Liver (tissue), 9 donors: Measurements from ENCODE around the gene C12orf60. TPM values are rescaled to one million over a fixed set of nuclear protein-coding genes. Genes with fewer than 3 reads are reported as not detected.

Source experiments
- DNase-seq: peaks from one replicate; pipeline ENCODE4 v3.0.0-alpha.2; 2017; ENCODE audit warnings: low spot score
- H3K27ac ChIP-seq, 2 donors: one replicate each; pipeline ENCODE4 v1.7.0; 2013; ENCODE audit warnings: inconsistent platforms in 2 of 2, low read length in 2 of 2, control low read depth in 1 of 2, low read depth in 1 of 2, mild to moderate bottlenecking in 1 of 2
- H3K27me3 ChIP-seq, 4 donors: one replicate each; pipeline versions ENCODE4 v1.6.1 to v1.7.0; 2013; ENCODE audit warnings: low read length in 3 of 4, inconsistent platforms in 1 of 4, mild to moderate bottlenecking in 1 of 4, moderate library complexity in 1 of 4; ENCODE audit not compliant: control insufficient read depth in 4 of 4, insufficient read depth in 4 of 4
- H3K36me3 ChIP-seq, 4 donors: one replicate each; pipeline versions ENCODE4 v1.6.1 to v1.7.0; 2013; ENCODE audit warnings: low read length in 3 of 4, mild to moderate bottlenecking in 3 of 4, low read depth in 1 of 4, moderate library complexity in 1 of 4; ENCODE audit not compliant: control insufficient read depth in 4 of 4, insufficient read depth in 3 of 4
- H3K4me1 ChIP-seq, 4 donors: one replicate each; pipeline versions ENCODE4 v1.6.1 to v1.7.0; 2013; ENCODE audit warnings: low read length in 3 of 4, mild to moderate bottlenecking in 3 of 4, moderate library complexity in 1 of 4; ENCODE audit not compliant: control insufficient read depth in 4 of 4, insufficient read depth in 4 of 4
- H3K4me3 ChIP-seq, 3 donors: one replicate each; pipeline versions ENCODE4 v1.6.1 to v1.7.0; 2013; ENCODE audit warnings: low read length in 3 of 3, control low read depth in 1 of 3, low read depth in 1 of 3, mild to moderate bottlenecking in 1 of 3
- H3K9ac ChIP-seq, 2 donors: one replicate each; pipeline ENCODE4 v1.7.0; 2013; ENCODE audit warnings: low read length in 2 of 2, mild to moderate bottlenecking in 2 of 2, moderate library complexity in 2 of 2, control low read depth in 1 of 2, low read depth in 1 of 2
- H3K9me3 ChIP-seq, 4 donors: one replicate each; pipeline versions ENCODE4 v1.6.1 to v1.7.0; 2013; ENCODE audit warnings: low read length in 3 of 4; ENCODE audit not compliant: control insufficient read depth in 4 of 4
- EGR1 ChIP-seq, 2 donors: IDR thresholded peaks; 2 replicates each; pipeline ENCODE4 v1.6.1; 2016 to 2018; ENCODE audit warnings: antibody characterized with exemption in 2 of 2, low read depth in 2 of 2
- FOXA1 ChIP-seq: IDR thresholded peaks from 2 replicates; pipeline ENCODE4 v1.6.1; 2016; ENCODE audit warnings: antibody characterized with exemption
- FOXA2 ChIP-seq: IDR thresholded peaks from 2 replicates; pipeline ENCODE4 v1.6.1; 2016; ENCODE audit warnings: antibody characterized with exemption
- GABPA ChIP-seq, 2 donors: IDR thresholded peaks in 1 of 2; conservative IDR thresholded peaks in 1 of 2; 2 replicates each; pipeline ENCODE4 v1.6.1; 2016; ENCODE audit warnings: antibody characterized with exemption in 2 of 2, mild to moderate bottlenecking in 1 of 2, moderate library complexity in 1 of 2
- HNF4A ChIP-seq, 2 donors: conservative IDR thresholded peaks; 2 replicates each; pipeline ENCODE4 v1.6.1; 2016; ENCODE audit warnings: antibody characterized with exemption in 2 of 2, mild to moderate bottlenecking in 2 of 2
- NR2F2 ChIP-seq: IDR thresholded peaks from 2 replicates; pipeline ENCODE4 v1.6.1; 2016; ENCODE audit warnings: antibody characterized with exemption
- RAD21 ChIP-seq, 2 donors: IDR thresholded peaks; 2 replicates each; pipeline ENCODE4 v1.6.1; 2016; ENCODE audit warnings: antibody characterized with exemption in 2 of 2, mild to moderate bottlenecking in 2 of 2
- RXRA ChIP-seq, 2 donors: IDR thresholded peaks; 2 replicates each; pipeline ENCODE4 v1.6.1; 2017 to 2018; ENCODE audit warnings: antibody characterized with exemption in 2 of 2, mild to moderate bottlenecking in 1 of 2
- SP1 ChIP-seq: IDR thresholded peaks from 2 replicates; pipeline ENCODE4 v1.6.1; 2018; ENCODE audit warnings: antibody characterized with exemption, mild to moderate bottlenecking
- TAF1 ChIP-seq: conservative IDR thresholded peaks from 2 replicates; pipeline ENCODE4 v1.6.1; 2016; ENCODE audit warnings: antibody characterized with exemption, mild to moderate bottlenecking
- YY1 ChIP-seq: IDR thresholded peaks from 2 replicates; pipeline ENCODE4 v1.6.1; 2016; ENCODE audit warnings: antibody characterized with exemption, mild to moderate bottlenecking
- WGBS: extraction: QIAGEN DNeasy Blood & Tissue Kit; methylation state at CpG from one replicate; pipeline ENCODE4 v1.1.7; 2013; 5-methylcytosine and 5-hydroxymethylcytosine counted together
- polyA plus RNA-seq, 2 donors: library from polyadenylated mRNA; stranded (reverse) in 1 of 2; unstranded in 1 of 2; fragments of 200-250 nt in 1 of 2; fragments of >200 nt in 1 of 2; fragmentation: Nextera tagmentation in 1 of 2; extraction: Ambion mirVana in 1 of 2; gene quantifications; one replicate each; pipeline versions ENCODE4 v1.2.1 to v1.2.3, GENCODE V29; 2013 to 2015
- total RNA-seq, 2 donors: library from RNA; depleted of rRNA; stranded (reverse); fragments of >200 nt; gene quantifications; one replicate each; pipeline ENCODE4 v1.2.3, GENCODE V29; 2014
- TF ChIP-seq, protein P1 (sequence below): IDR thresholded peaks from 2 replicates; pipeline ENCODE4 v1.6.1; 2016; ENCODE audit warnings: antibody characterized with exemption
- TF ChIP-seq, protein P2 (sequence below): fragments of 150-350 bp; IDR thresholded peaks from 2 replicates; pipeline ENCODE4 v1.5.1; 2017; ENCODE audit warnings: improper control_type of control experiment, low read depth, low read length; ENCODE audit not compliant: missing input control
- TF ChIP-seq, protein P3 (sequence below): IDR thresholded peaks from 2 replicates; pipeline ENCODE4 v1.6.1; 2016; ENCODE audit warnings: antibody characterized with exemption
- TF ChIP-seq, protein P4 (sequence below): IDR thresholded peaks from 2 replicates; pipeline ENCODE4 v1.6.1; 2016; ENCODE audit warnings: antibody characterized with exemption
- TF ChIP-seq, protein P5 (sequence below): IDR thresholded peaks from 2 replicates; pipeline ENCODE4 v1.6.1; 2016; ENCODE audit warnings: antibody characterized with exemption, mild to moderate bottlenecking
- donor health status: healthy.
- donor health status: healthy.
- donor health status: healthy.
- donor health status: healthy.
- donor health status: healthy.

The C12orf60 gene
- total and polyA plus RNA-seq, 4 donors = 0.50 to 1.9 (median 1.0) TPM

DNA sequence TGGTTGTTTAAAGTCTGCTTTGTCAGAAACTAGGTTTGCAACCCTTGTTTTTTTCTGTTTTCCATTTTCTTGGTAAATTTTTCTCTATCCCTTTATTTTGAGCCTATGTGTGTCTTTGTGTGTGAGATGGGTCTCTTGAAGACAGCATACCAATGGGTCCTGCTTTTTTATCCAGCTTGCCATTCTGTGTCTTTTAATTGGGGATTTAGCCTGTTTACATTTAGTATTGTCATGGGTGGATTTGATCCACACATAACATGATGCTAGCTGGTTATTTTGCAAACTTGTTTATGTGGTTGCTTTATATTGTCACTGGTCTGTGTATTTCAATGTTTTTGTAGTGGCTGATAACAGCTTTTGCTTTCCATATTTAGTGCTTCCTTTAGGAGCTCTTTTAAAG, 57.0 kb downstream of the C12orf60 start:
- Histone ChIP-seq H3K4me3 (no peak overlapping the region), H3K36me3 (no peaks in the 10 kb centered on the region), H3K27me3 (no peaks in the 10 kb centered on the region), H3K9ac (no peak overlapping the region), H3K4me1 (no peaks in the 10 kb centered on the region), H3K27ac (no peak overlapping the region), H3K9me3 (peaks cover 0 to 4% (median under 1%) of the 10 kb centered on the region in 4 donors)
- DNase-seq = no peak
- TF ChIP-seq RAD21 (IDR thresholded peaks at IDR 0.05) (no peak), FOXA1 (no peak), RXRA (IDR thresholded peaks at IDR 0.05) (no peak), FOXA2 (no peak), TAF1 (no peak), GABPA (IDR thresholded peaks at IDR 0.05 in 1 of 2, conservative IDR thresholded peaks at IDR 0.05 in 1 of 2) (no peak), NR2F2 (no peak), EGR1 (IDR thresholded peaks at IDR 0.05; ENCODE audit: low read depth in 2 of 2) (no peak), SP1 (no peak), YY1 (no peak), HNF4A (conservative IDR thresholded peaks at IDR 0.05) (no peak)
- TF ChIP-seq, protein P1, sequence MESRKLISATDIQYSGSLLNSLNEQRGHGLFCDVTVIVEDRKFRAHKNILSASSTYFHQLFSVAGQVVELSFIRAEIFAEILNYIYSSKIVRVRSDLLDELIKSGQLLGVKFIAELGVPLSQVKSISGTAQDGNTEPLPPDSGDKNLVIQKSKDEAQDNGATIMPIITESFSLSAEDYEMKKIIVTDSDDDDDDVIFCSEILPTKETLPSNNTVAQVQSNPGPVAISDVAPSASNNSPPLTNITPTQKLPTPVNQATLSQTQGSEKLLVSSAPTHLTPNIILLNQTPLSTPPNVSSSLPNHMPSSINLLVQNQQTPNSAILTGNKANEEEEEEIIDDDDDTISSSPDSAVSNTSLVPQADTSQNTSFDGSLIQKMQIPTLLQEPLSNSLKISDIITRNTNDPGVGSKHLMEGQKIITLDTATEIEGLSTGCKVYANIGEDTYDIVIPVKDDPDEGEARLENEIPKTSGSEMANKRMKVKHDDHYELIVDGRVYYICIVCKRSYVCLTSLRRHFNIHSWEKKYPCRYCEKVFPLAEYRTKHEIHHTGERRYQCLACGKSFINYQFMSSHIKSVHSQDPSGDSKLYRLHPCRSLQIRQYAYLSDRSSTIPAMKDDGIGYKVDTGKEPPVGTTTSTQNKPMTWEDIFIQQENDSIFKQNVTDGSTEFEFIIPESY = no peak
- TF ChIP-seq, protein P2, sequence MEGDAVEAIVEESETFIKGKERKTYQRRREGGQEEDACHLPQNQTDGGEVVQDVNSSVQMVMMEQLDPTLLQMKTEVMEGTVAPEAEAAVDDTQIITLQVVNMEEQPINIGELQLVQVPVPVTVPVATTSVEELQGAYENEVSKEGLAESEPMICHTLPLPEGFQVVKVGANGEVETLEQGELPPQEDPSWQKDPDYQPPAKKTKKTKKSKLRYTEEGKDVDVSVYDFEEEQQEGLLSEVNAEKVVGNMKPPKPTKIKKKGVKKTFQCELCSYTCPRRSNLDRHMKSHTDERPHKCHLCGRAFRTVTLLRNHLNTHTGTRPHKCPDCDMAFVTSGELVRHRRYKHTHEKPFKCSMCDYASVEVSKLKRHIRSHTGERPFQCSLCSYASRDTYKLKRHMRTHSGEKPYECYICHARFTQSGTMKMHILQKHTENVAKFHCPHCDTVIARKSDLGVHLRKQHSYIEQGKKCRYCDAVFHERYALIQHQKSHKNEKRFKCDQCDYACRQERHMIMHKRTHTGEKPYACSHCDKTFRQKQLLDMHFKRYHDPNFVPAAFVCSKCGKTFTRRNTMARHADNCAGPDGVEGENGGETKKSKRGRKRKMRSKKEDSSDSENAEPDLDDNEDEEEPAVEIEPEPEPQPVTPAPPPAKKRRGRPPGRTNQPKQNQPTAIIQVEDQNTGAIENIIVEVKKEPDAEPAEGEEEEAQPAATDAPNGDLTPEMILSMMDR = no peak
- TF ChIP-seq, protein P3, sequence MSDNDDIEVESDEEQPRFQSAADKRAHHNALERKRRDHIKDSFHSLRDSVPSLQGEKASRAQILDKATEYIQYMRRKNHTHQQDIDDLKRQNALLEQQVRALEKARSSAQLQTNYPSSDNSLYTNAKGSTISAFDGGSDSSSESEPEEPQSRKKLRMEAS = no peak
- TF ChIP-seq, protein P4, sequence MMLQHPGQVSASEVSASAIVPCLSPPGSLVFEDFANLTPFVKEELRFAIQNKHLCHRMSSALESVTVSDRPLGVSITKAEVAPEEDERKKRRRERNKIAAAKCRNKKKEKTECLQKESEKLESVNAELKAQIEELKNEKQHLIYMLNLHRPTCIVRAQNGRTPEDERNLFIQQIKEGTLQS = no peak
- TF ChIP-seq, protein P5, sequence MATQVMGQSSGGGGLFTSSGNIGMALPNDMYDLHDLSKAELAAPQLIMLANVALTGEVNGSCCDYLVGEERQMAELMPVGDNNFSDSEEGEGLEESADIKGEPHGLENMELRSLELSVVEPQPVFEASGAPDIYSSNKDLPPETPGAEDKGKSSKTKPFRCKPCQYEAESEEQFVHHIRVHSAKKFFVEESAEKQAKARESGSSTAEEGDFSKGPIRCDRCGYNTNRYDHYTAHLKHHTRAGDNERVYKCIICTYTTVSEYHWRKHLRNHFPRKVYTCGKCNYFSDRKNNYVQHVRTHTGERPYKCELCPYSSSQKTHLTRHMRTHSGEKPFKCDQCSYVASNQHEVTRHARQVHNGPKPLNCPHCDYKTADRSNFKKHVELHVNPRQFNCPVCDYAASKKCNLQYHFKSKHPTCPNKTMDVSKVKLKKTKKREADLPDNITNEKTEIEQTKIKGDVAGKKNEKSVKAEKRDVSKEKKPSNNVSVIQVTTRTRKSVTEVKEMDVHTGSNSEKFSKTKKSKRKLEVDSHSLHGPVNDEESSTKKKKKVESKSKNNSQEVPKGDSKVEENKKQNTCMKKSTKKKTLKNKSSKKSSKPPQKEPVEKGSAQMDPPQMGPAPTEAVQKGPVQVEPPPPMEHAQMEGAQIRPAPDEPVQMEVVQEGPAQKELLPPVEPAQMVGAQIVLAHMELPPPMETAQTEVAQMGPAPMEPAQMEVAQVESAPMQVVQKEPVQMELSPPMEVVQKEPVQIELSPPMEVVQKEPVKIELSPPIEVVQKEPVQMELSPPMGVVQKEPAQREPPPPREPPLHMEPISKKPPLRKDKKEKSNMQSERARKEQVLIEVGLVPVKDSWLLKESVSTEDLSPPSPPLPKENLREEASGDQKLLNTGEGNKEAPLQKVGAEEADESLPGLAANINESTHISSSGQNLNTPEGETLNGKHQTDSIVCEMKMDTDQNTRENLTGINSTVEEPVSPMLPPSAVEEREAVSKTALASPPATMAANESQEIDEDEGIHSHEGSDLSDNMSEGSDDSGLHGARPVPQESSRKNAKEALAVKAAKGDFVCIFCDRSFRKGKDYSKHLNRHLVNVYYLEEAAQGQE = no peak

DNA sequence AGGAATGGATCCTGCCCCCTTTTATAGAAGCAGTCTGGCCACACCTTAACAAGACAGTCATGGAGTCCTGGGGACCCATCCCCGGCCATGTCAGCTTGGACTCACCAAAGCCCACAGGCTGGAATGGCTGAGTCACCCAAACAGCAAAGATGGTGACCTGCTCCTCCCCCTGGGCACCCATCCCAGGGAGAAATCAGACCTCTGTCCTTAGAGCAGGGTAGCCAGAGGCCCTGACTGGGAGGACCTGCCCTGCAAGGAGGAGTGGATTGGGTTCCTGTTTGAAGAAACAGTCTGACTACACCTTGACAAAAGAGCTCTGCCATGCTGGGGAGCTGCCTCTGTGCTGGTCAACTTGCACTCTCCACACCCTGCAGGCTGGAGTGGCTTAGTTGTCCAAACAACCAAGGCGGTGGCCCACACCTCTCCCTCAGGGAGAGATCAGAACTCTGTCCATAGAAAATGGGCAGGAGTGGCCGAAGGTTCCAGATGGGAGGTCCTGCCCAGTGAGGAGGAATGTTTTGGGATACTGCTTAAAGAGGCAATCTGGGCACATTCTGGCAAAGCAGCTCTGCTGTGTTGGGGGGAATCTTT, 65.5 kb downstream of the C12orf60 start:
- H3K4me1 ChIP-seq = no peaks in the 10 kb centered on the region
- no peak for DNase-seq
- H3K36me3 ChIP-seq = no peaks in the 10 kb centered on the region
- TF ChIP-seq, protein P1 = no peak
- TF ChIP-seq TAF1 (no peak), SP1 (no peak), EGR1 (IDR thresholded peaks at IDR 0.05; ENCODE audit: low read depth in 2 of 2) (no peak), RXRA (IDR thresholded peaks at IDR 0.05) (no peak)
- H3K9ac ChIP-seq = no peak overlapping the region
- WGBS = 94% methylated on average over 3 of the region's 3 CpGs
- H3K9me3 ChIP-seq = no peaks in the 10 kb centered on the region
- no peak overlapping the region for H3K27ac ChIP-seq
- H3K27me3 ChIP-seq = no peaks in the 10 kb centered on the region
- H3K4me3 ChIP-seq = no peak overlapping the region
